ENCODE data around the gene C4B.

Gene C4B

GRCh38 chr6:32069878-32070515 is 55.4 kb downstream of the C4B start:
- Histone ChIP-seq H3K4me3 (replicated peaks; ENCODE audit: low read depth, low read length) (no peak overlapping the region), H3K27me3 (replicated peaks; ENCODE audit: control insufficient read depth, insufficient read depth, low read length) (no peaks in the 10 kb centered on the region; the same call in 1 of the 2 replicates), H3K36me3 (ENCODE audit: control insufficient read depth, insufficient read depth, low read length) (no peaks in the 10 kb centered on the region)
- no peak for DNase-seq (ENCODE audit: extremely low read depth, insufficient read length)
- TF ChIP-seq CTCF (IDR thresholded peaks at IDR 0.05; ENCODE audit: insufficient read depth, low read length, poor library complexity, severe bottlenecking), result no peak

DNA sequence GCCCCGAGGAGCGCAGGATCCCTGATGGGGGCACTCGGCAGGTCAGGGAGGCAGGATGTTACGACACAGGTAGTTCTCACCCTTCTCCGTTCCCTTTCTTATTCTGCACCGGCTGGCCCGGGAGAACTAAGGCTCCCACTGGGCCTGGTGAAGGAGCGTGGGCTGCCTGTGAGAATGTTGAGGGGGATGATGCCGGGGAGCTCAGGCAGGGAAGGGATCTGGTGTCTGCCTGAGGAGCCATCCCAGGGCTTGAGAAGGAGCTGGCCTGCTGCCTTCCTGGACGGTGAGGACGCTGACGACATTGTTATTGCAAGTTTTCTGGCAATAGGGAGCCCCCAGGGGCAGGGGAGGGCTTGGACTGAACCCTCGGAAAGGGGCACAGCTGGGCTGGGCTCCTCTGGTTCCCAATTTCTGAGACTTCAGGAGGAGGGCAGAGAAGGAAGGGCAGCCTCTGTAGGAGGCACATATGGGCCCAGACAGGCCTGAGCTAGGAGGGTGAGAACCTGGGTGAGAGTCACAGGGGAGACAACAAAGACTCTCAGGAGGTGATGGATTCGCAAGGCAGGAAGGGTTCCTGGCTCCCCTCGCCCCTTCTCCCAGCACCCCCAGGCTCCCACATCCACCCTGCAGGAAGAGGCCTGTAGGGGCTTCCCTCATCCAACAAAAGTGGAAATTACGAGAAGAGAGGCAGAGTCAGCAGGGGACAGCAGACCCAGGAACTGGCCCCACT is 56.4 kb downstream of the C4B start:
- no peak for TF ChIP-seq CTCF (IDR thresholded peaks at IDR 0.05; ENCODE audit: insufficient read depth, low read length, poor library complexity, severe bottlenecking)
- DNase-seq (ENCODE audit: extremely low read depth, insufficient read length), result no peak

GRCh38 chr6:32073101-32073500 is 58.5 kb downstream of the C4B start:
- no peak for DNase-seq (ENCODE audit: extremely low read depth, insufficient read length)
- Histone ChIP-seq H3K4me3 (replicated peaks; ENCODE audit: low read depth, low read length) (no peak overlapping the region), H3K27me3 (replicated peaks; ENCODE audit: control insufficient read depth, insufficient read depth, low read length) (peaks cover 2% of the 10 kb centered on the region), H3K36me3 (ENCODE audit: control insufficient read depth, insufficient read depth, low read length) (no peaks in the 10 kb centered on the region)
- no peak for TF ChIP-seq CTCF (IDR thresholded peaks at IDR 0.05; ENCODE audit: insufficient read depth, low read length, poor library complexity, severe bottlenecking)

More for the DNA sequence above, 56.4 kb downstream of the C4B start:
- Histone ChIP-seq H3K4me3 (replicated peaks; ENCODE audit: low read depth, low read length) (no peak overlapping the region), H3K36me3 (ENCODE audit: control insufficient read depth, insufficient read depth, low read length) (no peaks in the 10 kb centered on the region), H3K27me3 (replicated peaks; ENCODE audit: control insufficient read depth, insufficient read depth, low read length) (peaks cover 2% of the 10 kb centered on the region)

DNA sequence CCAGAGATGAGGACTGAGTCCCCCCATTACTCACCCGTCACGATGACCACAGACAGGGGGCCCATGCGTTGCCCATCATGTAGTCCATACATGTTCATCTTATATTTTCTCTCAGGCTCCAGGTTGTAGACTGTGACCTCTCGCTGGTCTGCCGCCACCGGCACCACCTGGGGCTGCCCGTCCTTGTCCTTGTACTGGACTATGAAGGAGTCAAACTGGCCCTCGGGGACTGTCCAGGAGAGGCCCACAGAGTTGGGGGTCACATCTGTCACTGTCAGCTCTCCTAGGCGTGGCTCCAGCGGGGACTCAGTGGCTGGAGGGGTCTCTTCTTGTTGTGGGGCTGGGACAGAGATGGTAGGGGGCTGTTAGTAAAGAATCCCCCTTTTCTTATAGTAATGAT is 59.0 kb downstream of the C4B start:
- Histone ChIP-seq H3K4me3 (replicated peaks; ENCODE audit: low read depth, low read length) (no peak overlapping the region), H3K36me3 (ENCODE audit: control insufficient read depth, insufficient read depth, low read length) (no peaks in the 10 kb centered on the region), H3K27me3 (replicated peaks; ENCODE audit: control insufficient read depth, insufficient read depth, low read length) (peaks cover 2% of the 10 kb centered on the region)
- DNase-seq (ENCODE audit: extremely low read depth, insufficient read length), result no peak
- TF ChIP-seq CTCF (IDR thresholded peaks at IDR 0.05; ENCODE audit: insufficient read depth, low read length, poor library complexity, severe bottlenecking), result no peak

DNA sequence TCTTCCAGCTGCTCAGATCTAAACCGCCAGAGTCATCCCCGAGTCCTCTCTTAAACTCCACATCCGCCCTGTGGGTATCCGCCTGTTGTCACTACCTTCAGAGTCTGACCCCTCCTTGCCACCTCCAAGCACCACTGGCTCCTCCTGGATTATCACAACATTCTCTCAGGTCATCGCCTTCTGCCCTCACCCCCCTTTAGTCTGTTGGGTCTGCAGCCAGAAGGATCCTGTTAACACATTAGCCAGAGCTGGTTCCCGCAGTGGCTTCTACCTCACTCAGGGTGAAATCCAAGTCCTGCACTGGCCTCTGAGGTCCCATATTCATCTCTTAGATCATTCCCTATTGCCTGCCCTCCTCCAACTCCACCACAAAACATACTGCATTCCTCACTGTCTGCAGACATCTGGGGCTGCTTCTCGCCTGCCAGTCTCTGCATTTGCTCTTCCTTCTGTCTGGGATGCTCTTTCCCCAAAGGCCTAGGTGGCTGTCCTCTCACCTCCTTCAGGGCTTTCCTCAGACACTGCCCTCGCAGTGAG is 60.5 kb downstream of the C4B start:
- no peak for TF ChIP-seq CTCF (IDR thresholded peaks at IDR 0.05; ENCODE audit: insufficient read depth, low read length, poor library complexity, severe bottlenecking)

More for the DNA sequence above, 60.5 kb downstream of the C4B start:
- Histone ChIP-seq H3K27me3 (replicated peaks; ENCODE audit: control insufficient read depth, insufficient read depth, low read length) (peaks cover 2% of the 10 kb centered on the region), H3K36me3 (ENCODE audit: control insufficient read depth, insufficient read depth, low read length) (no peaks in the 10 kb centered on the region), H3K4me3 (replicated peaks; ENCODE audit: low read depth, low read length) (no peak overlapping the region)
- DNase-seq (ENCODE audit: extremely low read depth, insufficient read length), result no peak

Data from GM06990 (cell line).